Measurements from ENCODE around the gene SCAANT1.

The SCAANT1 gene

GRCh38 chr3:63950698-63951097, 38.5 kb upstream of the SCAANT1 start:
- Histone ChIP-seq H3K4me1 (ENCODE audit: control insufficient read depth, insufficient read depth, low read length) (peaks cover 28% of the 10 kb centered on the region), H3K4me3 (ENCODE audit: insufficient read depth, low read depth, low read length) (peak overlapping the region; percentile 3), H3K27me3 (ENCODE audit: control insufficient read depth, insufficient read depth, low read length, poor library complexity, severe bottlenecking) (no peaks in the 10 kb centered on the region), H3K9me3 (ENCODE audit: control insufficient read depth, low read length) (no peaks in the 10 kb centered on the region), H3K27ac (ENCODE audit: insufficient read depth, low read depth, low read length, poor library complexity, severe bottlenecking) (no peak overlapping the region), H3K36me3 (ENCODE audit: control insufficient read depth, insufficient read depth, low read length) (no peaks in the 10 kb centered on the region)
- 94% methylated on average over 1 of the region's 1 CpG; no CpG with 5 or more reads in 1 of the 2 experiments for WGBS, 2 experiments

DNA sequence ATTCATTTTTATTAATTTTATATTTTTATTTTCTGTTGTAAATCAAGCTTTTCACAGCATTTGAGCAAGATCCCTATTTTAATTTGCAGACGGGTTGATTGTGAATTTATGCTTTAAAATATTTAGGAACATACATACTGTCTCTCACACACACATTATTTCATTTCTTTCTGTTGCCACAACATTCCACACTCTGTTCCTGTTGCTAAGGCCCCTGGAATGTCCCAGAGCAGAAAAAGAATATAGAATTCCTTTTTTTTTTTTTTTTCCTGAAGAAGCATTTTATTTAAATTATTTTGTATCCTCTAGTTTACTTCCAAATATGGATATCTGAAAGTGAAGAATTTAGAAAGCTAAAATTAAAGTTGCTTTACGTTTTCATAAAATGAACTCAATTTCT, 36.8 kb upstream of the SCAANT1 start:
- Histone ChIP-seq H3K36me3 (ENCODE audit: control insufficient read depth, insufficient read depth, low read length) (no peaks in the 10 kb centered on the region), H3K4me1 (ENCODE audit: control insufficient read depth, insufficient read depth, low read length) (peaks cover 27% of the 10 kb centered on the region), H3K27ac (ENCODE audit: insufficient read depth, low read depth, low read length, poor library complexity, severe bottlenecking) (peak overlapping the region; percentile 32), H3K4me3 (ENCODE audit: insufficient read depth, low read depth, low read length) (no peak overlapping the region), H3K9me3 (ENCODE audit: control insufficient read depth, low read length) (no peaks in the 10 kb centered on the region), H3K27me3 (ENCODE audit: control insufficient read depth, insufficient read depth, low read length, poor library complexity, severe bottlenecking) (no peaks in the 10 kb centered on the region)
- WGBS, 2 experiments, result 82 to 92% methylated on average over 1 of the region's 2 CpGs

DNA sequence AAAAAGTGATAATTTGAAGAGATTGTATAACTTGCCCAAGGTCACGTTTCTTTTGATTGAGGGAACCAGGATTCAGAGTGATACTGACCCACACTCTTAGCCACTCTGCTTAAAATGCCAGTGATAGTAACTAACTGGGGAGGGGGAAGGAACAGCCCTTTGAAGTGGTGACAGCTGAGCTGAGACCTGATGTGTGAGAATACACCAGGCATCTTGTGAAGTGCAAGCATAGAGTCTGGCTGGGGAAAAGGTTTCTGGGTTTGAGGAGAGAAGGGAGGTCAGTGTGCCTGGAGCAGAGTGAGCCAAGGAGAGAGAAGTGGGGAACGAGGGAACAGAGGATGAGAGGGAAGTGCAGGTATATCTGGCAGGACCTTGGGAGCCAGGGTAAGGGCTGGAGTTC, 35.4 kb upstream of the SCAANT1 start:
- H3K27me3 ChIP-seq (ENCODE audit: control insufficient read depth, insufficient read depth, low read length, poor library complexity, severe bottlenecking), result no peaks in the 10 kb centered on the region
- H3K27ac ChIP-seq (ENCODE audit: insufficient read depth, low read depth, low read length, poor library complexity, severe bottlenecking), result no peak overlapping the region
- no peaks in the 10 kb centered on the region for H3K36me3 ChIP-seq (ENCODE audit: control insufficient read depth, insufficient read depth, low read length)
- no peaks in the 10 kb centered on the region for H3K9me3 ChIP-seq (ENCODE audit: control insufficient read depth, low read length)
- peaks cover 19% of the 10 kb centered on the region for H3K4me1 ChIP-seq (ENCODE audit: control insufficient read depth, insufficient read depth, low read length)
- H3K4me3 ChIP-seq (ENCODE audit: insufficient read depth, low read depth, low read length), result no peak overlapping the region
- WGBS, 2 experiments, result 87 to 90% methylated on average over 2 of the region's 2 CpGs

GRCh38 chr3:63946753-63947152, 34.6 kb upstream of the SCAANT1 start:
- no peaks in the 10 kb centered on the region for H3K36me3 ChIP-seq (ENCODE audit: control insufficient read depth, insufficient read depth, low read length)
- no peak overlapping the region for H3K27ac ChIP-seq (ENCODE audit: insufficient read depth, low read depth, low read length, poor library complexity, severe bottlenecking)
- 93 to 95% methylated on average over 2 of the region's 2 CpGs for WGBS, 2 experiments
- H3K9me3 ChIP-seq (ENCODE audit: control insufficient read depth, low read length), result no peaks in the 10 kb centered on the region
- H3K27me3 ChIP-seq (ENCODE audit: control insufficient read depth, insufficient read depth, low read length, poor library complexity, severe bottlenecking), result no peaks in the 10 kb centered on the region
- H3K4me1 ChIP-seq (ENCODE audit: control insufficient read depth, insufficient read depth, low read length), result peaks cover 18% of the 10 kb centered on the region
- H3K4me3 ChIP-seq (ENCODE audit: insufficient read depth, low read depth, low read length), result no peak overlapping the region

DNA sequence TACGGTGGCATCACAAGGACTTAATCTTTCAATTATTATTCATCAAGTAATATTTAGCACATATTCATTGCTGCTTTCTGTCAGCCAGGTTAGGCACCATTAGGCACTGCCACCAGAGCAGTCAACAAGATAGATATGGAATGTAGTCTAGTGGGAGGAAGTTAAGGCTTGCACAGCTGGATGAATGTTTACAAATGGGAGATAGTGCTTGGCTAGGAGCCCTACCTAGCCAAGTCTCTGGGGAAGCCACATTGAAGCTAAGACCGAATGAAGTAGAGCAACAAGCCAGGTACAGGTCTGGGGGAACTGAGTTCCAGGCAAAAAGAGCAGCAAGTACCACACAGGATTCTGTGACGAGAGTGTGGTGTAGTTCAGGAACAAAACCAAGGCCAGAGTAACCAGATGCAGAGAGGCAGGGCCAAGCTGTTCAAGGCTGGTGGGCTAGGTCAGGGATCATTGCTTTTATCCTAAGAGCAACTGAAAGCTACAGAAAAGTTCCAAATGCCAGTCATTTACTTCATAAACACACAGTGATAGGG, 33.4 kb upstream of the SCAANT1 start:
- H3K27me3 ChIP-seq (ENCODE audit: control insufficient read depth, insufficient read depth, low read length, poor library complexity, severe bottlenecking), result no peaks in the 10 kb centered on the region
- H3K27ac ChIP-seq (ENCODE audit: insufficient read depth, low read depth, low read length, poor library complexity, severe bottlenecking), result no peak overlapping the region
- peaks cover 7% of the 10 kb centered on the region for H3K4me1 ChIP-seq (ENCODE audit: control insufficient read depth, insufficient read depth, low read length)
- no peaks in the 10 kb centered on the region for H3K9me3 ChIP-seq (ENCODE audit: control insufficient read depth, low read length)
- H3K4me3 ChIP-seq (ENCODE audit: insufficient read depth, low read depth, low read length), result no peak overlapping the region
- 95 to 96% methylated on average over 3 of the region's 3 CpGs for WGBS, 2 experiments
- no peaks in the 10 kb centered on the region for H3K36me3 ChIP-seq (ENCODE audit: control insufficient read depth, insufficient read depth, low read length)

DNA sequence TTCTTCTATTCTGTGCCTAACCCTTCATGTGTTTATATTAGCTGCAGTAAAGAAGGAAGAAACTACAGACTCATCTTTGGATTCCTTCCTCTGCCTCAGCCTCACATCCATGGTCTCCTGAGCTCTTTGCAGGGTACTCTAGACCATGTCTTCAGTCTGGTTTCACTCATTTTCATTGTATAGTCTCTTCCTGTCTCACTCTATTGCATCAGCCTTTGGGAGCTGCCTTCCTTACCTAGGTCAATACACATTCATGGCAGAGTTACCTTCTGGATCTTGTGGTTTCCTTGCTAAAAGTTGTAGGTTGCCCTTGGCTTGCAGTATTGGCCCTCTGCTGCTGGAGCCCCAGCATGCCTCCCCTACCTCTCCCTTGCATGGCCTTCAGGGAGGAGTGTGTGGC, 31.5 kb upstream of the SCAANT1 start:
- Histone ChIP-seq H3K4me3 (ENCODE audit: insufficient read depth, low read depth, low read length) (no peak overlapping the region), H3K36me3 (ENCODE audit: control insufficient read depth, insufficient read depth, low read length) (no peaks in the 10 kb centered on the region), H3K4me1 (ENCODE audit: control insufficient read depth, insufficient read depth, low read length) (peaks cover 12% of the 10 kb centered on the region), H3K9me3 (ENCODE audit: control insufficient read depth, low read length) (no peaks in the 10 kb centered on the region), H3K27ac (ENCODE audit: insufficient read depth, low read depth, low read length, poor library complexity, severe bottlenecking) (no peak overlapping the region), H3K27me3 (ENCODE audit: control insufficient read depth, insufficient read depth, low read length, poor library complexity, severe bottlenecking) (no peaks in the 10 kb centered on the region)

DNA sequence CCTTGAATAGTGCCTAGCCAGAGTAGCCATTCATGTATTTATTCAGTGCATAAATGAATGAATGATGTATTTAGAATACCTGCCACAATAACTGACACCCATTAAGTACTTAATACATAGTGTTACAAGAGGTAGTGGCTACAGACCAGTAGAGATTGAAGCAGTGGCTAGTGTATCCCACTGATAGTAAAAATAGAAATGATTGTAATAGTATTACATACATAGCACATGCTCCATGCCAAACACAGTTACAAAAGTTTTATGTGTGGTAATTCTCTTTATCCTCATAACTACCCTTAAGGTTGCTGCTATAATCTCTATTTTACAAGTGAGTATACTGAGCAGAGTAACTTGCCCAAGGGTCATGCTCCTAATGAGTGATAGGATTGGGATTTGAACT, 30.3 kb upstream of the SCAANT1 start:
- peaks cover 14% of the 10 kb centered on the region for H3K4me1 ChIP-seq (ENCODE audit: control insufficient read depth, insufficient read depth, low read length)
- no peaks in the 10 kb centered on the region for H3K36me3 ChIP-seq (ENCODE audit: control insufficient read depth, insufficient read depth, low read length)
- H3K4me3 ChIP-seq (ENCODE audit: insufficient read depth, low read depth, low read length), result no peak overlapping the region
- H3K27ac ChIP-seq (ENCODE audit: insufficient read depth, low read depth, low read length, poor library complexity, severe bottlenecking), result no peak overlapping the region
- H3K9me3 ChIP-seq (ENCODE audit: control insufficient read depth, low read length), result no peaks in the 10 kb centered on the region
- no peaks in the 10 kb centered on the region for H3K27me3 ChIP-seq (ENCODE audit: control insufficient read depth, insufficient read depth, low read length, poor library complexity, severe bottlenecking)

DNA sequence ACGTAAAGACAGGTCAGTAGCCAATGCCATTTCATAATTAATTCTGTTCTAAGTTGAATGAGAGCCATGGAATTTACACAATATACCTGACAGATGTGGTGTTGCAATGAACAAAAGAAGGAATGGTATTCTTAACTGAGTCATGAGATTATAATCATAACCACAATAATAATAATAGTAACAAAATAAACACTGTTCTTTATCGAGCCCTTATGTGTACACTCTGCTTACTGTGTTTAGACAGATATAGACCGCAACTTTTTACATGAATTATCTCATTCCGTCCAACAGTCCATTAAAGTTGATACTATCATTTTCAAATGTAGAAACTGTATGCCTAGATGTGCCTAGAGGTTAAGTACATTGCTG, 28.2 kb upstream of the SCAANT1 start:
- no peaks in the 10 kb centered on the region for H3K9me3 ChIP-seq (ENCODE audit: control insufficient read depth, low read length)
- H3K27ac ChIP-seq (ENCODE audit: insufficient read depth, low read depth, low read length, poor library complexity, severe bottlenecking), result no peak overlapping the region
- WGBS, 2 experiments, result 97 to 98% methylated on average over 3 to 4 of the region's 4 CpGs
- peaks cover 21% of the 10 kb centered on the region for H3K4me1 ChIP-seq (ENCODE audit: control insufficient read depth, insufficient read depth, low read length)
- no peak overlapping the region for H3K4me3 ChIP-seq (ENCODE audit: insufficient read depth, low read depth, low read length)
- H3K27me3 ChIP-seq (ENCODE audit: control insufficient read depth, insufficient read depth, low read length, poor library complexity, severe bottlenecking), result no peaks in the 10 kb centered on the region
- no peaks in the 10 kb centered on the region for H3K36me3 ChIP-seq (ENCODE audit: control insufficient read depth, insufficient read depth, low read length)

- H3K27ac ChIP-seq (ENCODE audit: insufficient read depth, low read depth, low read length, poor library complexity, severe bottlenecking), result peak overlapping the region; percentile 31
- no peak overlapping the region for H3K4me3 ChIP-seq (ENCODE audit: insufficient read depth, low read depth, low read length)
- no peaks in the 10 kb centered on the region for H3K27me3 ChIP-seq (ENCODE audit: control insufficient read depth, insufficient read depth, low read length, poor library complexity, severe bottlenecking)
- peaks cover 21% of the 10 kb centered on the region for H3K4me1 ChIP-seq (ENCODE audit: control insufficient read depth, insufficient read depth, low read length)
- no peaks in the 10 kb centered on the region for H3K36me3 ChIP-seq (ENCODE audit: control insufficient read depth, insufficient read depth, low read length)
- WGBS, 2 experiments, result 79 to 86% methylated on average over 5 to 6 of the region's 6 CpGs
- no peaks in the 10 kb centered on the region for H3K9me3 ChIP-seq (ENCODE audit: control insufficient read depth, low read length)
Measured at GRCh38 chr3:63937661-63938651, 25.8 kb upstream of the SCAANT1 start.

GRCh38 chr3:63936925-63937324, 24.7 kb upstream of the SCAANT1 start:
- whole genome bisulfite sequencing, 2 experiments, result 92 to 98% methylated on average over 4 of the region's 4 CpGs
- no peak overlapping the region for H3K4me3 ChIP-seq (ENCODE audit: insufficient read depth, low read depth, low read length)
- H3K4me1 ChIP-seq (ENCODE audit: control insufficient read depth, insufficient read depth, low read length), result peaks cover 21% of the 10 kb centered on the region

More at GRCh38 chr3:63936925-63937324, 24.7 kb upstream of the SCAANT1 start:
- Histone ChIP-seq H3K27ac (ENCODE audit: insufficient read depth, low read depth, low read length, poor library complexity, severe bottlenecking) (no peak overlapping the region), H3K27me3 (ENCODE audit: control insufficient read depth, insufficient read depth, low read length, poor library complexity, severe bottlenecking) (no peaks in the 10 kb centered on the region), H3K36me3 (ENCODE audit: control insufficient read depth, insufficient read depth, low read length) (no peaks in the 10 kb centered on the region), H3K9me3 (ENCODE audit: control insufficient read depth, low read length) (no peaks in the 10 kb centered on the region)

All from ectodermal cell (in vitro differentiated cells).